Ovary (tissue), 9 donors: ENCODE results near the gene SLCO2B1. TPM values are rescaled to one million over a fixed set of nuclear protein-coding genes. Genes with fewer than 3 reads are reported as not detected.

Experiments used
- DNase-seq, 5 donors: peaks; one replicate each; pipeline ENCODE4 v3.0.0-alpha.2; 2019 to 2020
- H3K27ac ChIP-seq, 2 donors: fragments of 200-600 bp; one replicate each; pipeline versions ENCODE4 v1.5.1 to v1.8.0; 2019 to 2022
- H3K27me3 ChIP-seq: fragments of 200-600 bp; one replicate; pipeline ENCODE4 v1.8.0; 2022
- H3K36me3 ChIP-seq: fragments of 200-600 bp; sonication (generic); one replicate; pipeline ENCODE4 v1.5.1; 2019
- H3K4me1 ChIP-seq: one replicate; pipeline ENCODE4 v1.8.1; 2013; ENCODE audit warnings: mild to moderate bottlenecking, moderate library complexity; ENCODE audit not compliant: insufficient read depth
- H3K4me3 ChIP-seq: fragments of 200-600 bp; sonication (generic); one replicate; pipeline ENCODE4 v1.5.1; 2017
- H3K9me3 ChIP-seq, 2 donors: fragments of 200-600 bp in 1 of 2; sonication (generic) in 1 of 2; one replicate each; pipeline versions ENCODE4 v1.5.1 to v1.8.1; 2013 to 2019; ENCODE audit warnings: mild to moderate bottlenecking in 1 of 2, moderate library complexity in 1 of 2
- CTCF ChIP-seq, 3 donors: fragments of 450-650 bp in 2 of 3; fragments of 200-600 bp in 1 of 3; IDR thresholded peaks; one replicate each; pipeline versions ENCODE4 v1.5.1 to v1.8.0; 2016 to 2022; ENCODE audit warnings: antibody characterized with exemption in 3 of 3, mild to moderate bottlenecking in 1 of 3
- EP300 ChIP-seq: sonication (generic); formaldehyde crosslinking; IDR thresholded peaks from one replicate; pipeline ENCODE4 v1.6.1; 2017; ENCODE audit warnings: antibody characterized with exemption
- POLR2A ChIP-seq: fragments of 450-650 bp; IDR thresholded peaks from one replicate; pipeline ENCODE4 v1.6.1; 2017; ENCODE audit warnings: antibody characterized with exemption, mild to moderate bottlenecking, moderate library complexity
- WGBS, 3 donors: extraction: QIAGEN DNeasy Blood & Tissue Kit in 1 of 3; methylation state at CpG; one replicate each; pipeline versions ENCODE4 v1.1.5 to v1.1.7; 2013 to 2017; 5-methylcytosine and 5-hydroxymethylcytosine counted together
- intact Hi-C, 4 donors: fragments of 100-400 bp; cut with DNase I; formaldehyde crosslinking; loops; one replicate each; pipeline versions ENCODE4 v1.11.0 to v1.15.1; 2022 to 2023
- polyA plus RNA-seq, 2 donors: library from polyadenylated mRNA; stranded (reverse); fragments of 200-250 nt in 1 of 2; fragments of 350-450 nt in 1 of 2; fragmentation: Illumina TruSeq in 1 of 2; extraction: RNeasy Lipid Tissue Mini Kit (QIAGEN cat#74804) in 1 of 2; gene quantifications; one replicate each; pipeline ENCODE4 v1.2.3, GENCODE V29; 2013 to 2014
- total RNA-seq, 7 donors: library from RNA; depleted of rRNA in 2 of 7; stranded (reverse); fragments of >200 nt in 2 of 7; fragmentation: NEBNext Ultra II Directional in 3 of 7; extraction: Animal tissue kit (Norgen Biotek cat#: 25700) in 3 of 7; gene quantifications; one replicate each; pipeline versions ENCODE4 v1.1.0 to v1.2.4, GENCODE V29; 2016 to 2023
- donor health status: DM: no; HTN: no; CAD: no; lungs with moderate emphysema.
- donor health status: DM: no; HTN: no; CAD: no.
- donor health status: Bipolar disorder and iron deficiency.
- donor health status: DM: yes; HTN: yes; CAD: no.
- donor health status: DM: no; HTN: no; CAD: no.
- donor health status: DM: yes; HTN: yes; CAD: no.

SLCO2B1 gene
- total and polyA plus RNA-seq, 9 donors: 12.6 to 79.4 (median 21.8) TPM

DNA sequence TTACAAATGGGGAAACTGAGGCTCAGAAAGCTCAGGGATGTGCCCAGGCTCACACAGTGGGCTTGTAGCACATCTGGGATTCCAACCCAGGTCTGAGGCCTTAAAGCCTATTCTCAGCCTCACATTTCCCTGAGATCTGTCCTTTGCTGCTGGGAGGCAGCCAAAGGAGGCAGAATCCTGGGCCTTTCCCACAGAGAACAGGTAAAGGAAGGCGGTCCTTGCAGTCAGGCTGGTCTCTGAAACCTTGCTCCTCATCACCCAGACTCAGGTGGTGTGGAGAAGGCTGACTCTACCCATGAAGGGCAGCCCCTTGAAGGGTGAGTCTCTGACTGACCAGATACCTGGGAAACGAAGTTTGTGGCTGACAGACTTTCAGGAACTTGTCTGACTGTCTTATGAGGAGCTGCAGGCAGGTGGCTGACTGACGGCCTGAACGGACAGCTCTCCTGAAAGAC is 7.8 kb downstream of the SLCO2B1 start:
- intact Hi-C loops: no loop called here
- TF ChIP-seq CTCF (IDR thresholded peaks at IDR 0.05) (no peak), EP300 (no peak), POLR2A (no peak)
- H3K4me3 ChIP-seq: no peak overlapping the region
- no peak overlapping the region for H3K27ac ChIP-seq
- H3K27me3 ChIP-seq: no peaks in the 10 kb centered on the region
- no peak for DNase-seq
- no peaks in the 10 kb centered on the region for H3K9me3 ChIP-seq
- no peaks in the 10 kb centered on the region for H3K36me3 ChIP-seq
- H3K4me1 ChIP-seq: no peaks in the 10 kb centered on the region
- 94 to 96% (median 96%) methylated on average over 2 to 4 of the region's 4 CpGs for WGBS, 3 donors

- no peak overlapping the region for H3K4me3 ChIP-seq
Observed at GRCh38 chr11:75159151-75159953, 8.4 kb downstream of the SLCO2B1 start.

GRCh38 chr11:75160220-75160757 is 9.4 kb downstream of the SLCO2B1 start:
- no peak overlapping the region for H3K27ac ChIP-seq
- intact Hi-C loops: no loop called here
- DNase-seq: no peak
- H3K4me1 ChIP-seq: no peaks in the 10 kb centered on the region
- H3K4me3 ChIP-seq: no peak overlapping the region
- H3K36me3 ChIP-seq: no peaks in the 10 kb centered on the region
- no peaks in the 10 kb centered on the region for H3K27me3 ChIP-seq
- WGBS, 3 donors: 79 to 81% (median 81%) methylated on average over 6 of the region's 6 CpGs
- no peaks in the 10 kb centered on the region for H3K9me3 ChIP-seq
- no peak for TF ChIP-seq EP300
- TF ChIP-seq CTCF (IDR thresholded peaks at IDR 0.05): no peak
- TF ChIP-seq POLR2A: no peak

More at GRCh38 chr11:75159151-75159953, 8.4 kb downstream of the SLCO2B1 start:
- Histone ChIP-seq H3K9me3 (no peaks in the 10 kb centered on the region), H3K4me1 (no peaks in the 10 kb centered on the region), H3K27me3 (no peaks in the 10 kb centered on the region), H3K36me3 (no peaks in the 10 kb centered on the region), H3K27ac (no peak overlapping the region)
- TF ChIP-seq POLR2A (no peak), EP300 (no peak), CTCF (IDR thresholded peaks at IDR 0.05) (no peak)
- DNase-seq: no peak
- 84 to 89% (median 85%) methylated on average over 14 to 17 of the region's 17 CpGs for WGBS, 3 donors
- intact Hi-C loops: no loop called here

DNA sequence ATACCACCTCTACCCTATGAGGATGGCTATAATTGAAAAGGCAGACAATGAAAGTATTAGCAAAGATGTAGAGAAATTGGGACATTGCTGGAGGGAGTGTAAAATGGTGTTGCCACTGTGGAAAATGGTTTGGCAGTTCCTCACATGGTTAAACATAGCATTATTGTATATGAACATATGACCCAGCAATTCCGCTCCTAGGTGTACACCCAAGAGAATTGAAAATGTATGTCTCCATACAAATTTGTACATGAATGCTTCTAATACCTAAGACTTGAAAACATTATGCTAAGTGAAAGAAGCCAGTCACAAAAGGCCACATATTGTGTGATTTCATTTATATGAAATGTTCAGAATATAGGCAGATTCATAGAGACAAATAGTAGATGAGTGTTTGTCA is 10.0 kb downstream of the SLCO2B1 start:
- Histone ChIP-seq H3K36me3 (no peaks in the 10 kb centered on the region), H3K27ac (no peak overlapping the region), H3K4me1 (no peaks in the 10 kb centered on the region), H3K4me3 (no peak overlapping the region), H3K27me3 (no peaks in the 10 kb centered on the region), H3K9me3 (no peaks in the 10 kb centered on the region)
- TF ChIP-seq CTCF (IDR thresholded peaks at IDR 0.05): no peak
- no peak for DNase-seq
- WGBS, 3 donors: 89 to 96% (median 90%) methylated on average over 1 of the region's 1 CpG
- intact Hi-C loops: no loop called here
